SU-DHL-6 (cell line): ENCODE results near the gene GCNT2.

Experiments used
- H2AFZ ChIP-seq: fragments of 200-600 bp; sonication (generic); 2 replicates; pipeline ENCODE4 v1.6.1; 2014; ENCODE audit warnings: low read depth, mild to moderate bottlenecking, moderate library complexity, mixed read lengths, antibody characterized with exemption, low read length; ENCODE audit not compliant: severe bottlenecking
- H3F3A ChIP-seq: fragments of 200-600 bp; shearing (Covaris generic); 2 replicates; pipeline ENCODE4 v1.6.0; 2016; ENCODE audit warnings: antibody characterized with exemption, mild to moderate bottlenecking; ENCODE audit not compliant: insufficient read depth
- H3K27ac ChIP-seq: fragments of 200-600 bp; sonication (generic); 2 replicates; pipeline ENCODE4 v1.5.1; 2016; ENCODE audit warnings: low read depth, mild to moderate bottlenecking, low read length, moderate library complexity, mixed read lengths
- H3K27me3 ChIP-seq: fragments of 200-600 bp; sonication (generic), shearing (Covaris generic); 2 replicates; pipeline ENCODE4 v1.6.0; 2014; ENCODE audit warnings: mild to moderate bottlenecking, low read length
- H3K36me3 ChIP-seq: fragments of 200-600 bp; sonication (generic); 2 replicates; pipeline ENCODE4 v1.6.1; 2014; ENCODE audit warnings: mild to moderate bottlenecking, low read length, mixed read lengths
- H3K4me2 ChIP-seq: fragments of 300-600, 200-600 bp; shearing (Covaris generic), sonication (generic); 2 replicates; pipeline ENCODE4 v1.6.0; 2014; ENCODE audit warnings: low read length, low read depth, mild to moderate bottlenecking; ENCODE audit not compliant: poor library complexity, severe bottlenecking
- H3K4me3 ChIP-seq: fragments of 200-600 bp; sonication (generic); 2 replicates; pipeline ENCODE4 v1.5.1; 2014; ENCODE audit warnings: antibody characterized with exemption, low read length, mild to moderate bottlenecking, mixed read lengths; ENCODE audit not compliant: insufficient read depth, poor library complexity, severe bottlenecking
- H3K79me2 ChIP-seq: fragments of 200-600 bp; sonication (generic); 2 replicates; pipeline ENCODE4 v1.6.1; 2014; ENCODE audit warnings: mild to moderate bottlenecking, low read length, moderate library complexity; ENCODE audit not compliant: insufficient read depth
- H3K9ac ChIP-seq: fragments of 200-600 bp; sonication (generic); 2 replicates; pipeline ENCODE4 v1.7.0; 2014; ENCODE audit warnings: mild to moderate bottlenecking, low read length
- H3K9me2 ChIP-seq: fragments of 200-600 bp; sonication (generic); replicated peaks from 2 replicates; pipeline ENCODE4 v1.6.1; 2014; ENCODE audit warnings: low read length; ENCODE audit not compliant: insufficient read depth
- H3K9me3 ChIP-seq: fragments of 200-600 bp; sonication (generic); 2 replicates; pipeline ENCODE4 v1.6.1; 2014; ENCODE audit warnings: low read length, mixed read lengths; ENCODE audit not compliant: insufficient read depth
- H4K20me1 ChIP-seq: fragments of 200-600 bp; sonication (generic); 2 replicates; pipeline ENCODE4 v1.6.1; 2014; ENCODE audit warnings: low read depth, mild to moderate bottlenecking, antibody characterized with exemption, low read length, moderate library complexity, mixed read lengths
- EZH2phosphoT487 ChIP-seq: fragments of 200-600 bp; sonication (generic), shearing (Covaris generic); conservative IDR thresholded peaks from 2 replicates; pipeline ENCODE4 v1.6.1; 2018; ENCODE audit warnings: mild to moderate bottlenecking, antibody characterized with exemption, low read length, moderate library complexity, mixed read lengths
- TF ChIP-seq, protein P1 (sequence below): fragments of 200-600 bp; sonication (generic); IDR thresholded peaks from one replicate; pipeline ENCODE4 v1.5.1; 2017; ENCODE audit warnings: antibody characterized with exemption, mild to moderate bottlenecking, low read length, moderate library complexity; ENCODE audit not compliant: insufficient read depth, poor library complexity, severe bottlenecking

GCNT2 gene

GRCh38 chr6:10621847-10622246, 100.7 kb downstream of the GCNT2 start:
- Histone ChIP-seq H3F3A (no peaks in the 10 kb centered on the region), H4K20me1 (no peaks in the 10 kb centered on the region), H3K36me3 (peaks cover 3% of the 10 kb centered on the region), H3K27ac (no peak overlapping the region), H3K4me2 (no peak overlapping the region), H3K4me3 (no peak overlapping the region), H3K9ac (no peak overlapping the region), H3K79me2 (no peaks in the 10 kb centered on the region), H3K9me2 (no peaks in the 10 kb centered on the region), H3K27me3 (no peaks in the 10 kb centered on the region), H2AFZ (no peak overlapping the region), H3K9me3 (no peaks in the 10 kb centered on the region)
- TF ChIP-seq, protein P1, sequence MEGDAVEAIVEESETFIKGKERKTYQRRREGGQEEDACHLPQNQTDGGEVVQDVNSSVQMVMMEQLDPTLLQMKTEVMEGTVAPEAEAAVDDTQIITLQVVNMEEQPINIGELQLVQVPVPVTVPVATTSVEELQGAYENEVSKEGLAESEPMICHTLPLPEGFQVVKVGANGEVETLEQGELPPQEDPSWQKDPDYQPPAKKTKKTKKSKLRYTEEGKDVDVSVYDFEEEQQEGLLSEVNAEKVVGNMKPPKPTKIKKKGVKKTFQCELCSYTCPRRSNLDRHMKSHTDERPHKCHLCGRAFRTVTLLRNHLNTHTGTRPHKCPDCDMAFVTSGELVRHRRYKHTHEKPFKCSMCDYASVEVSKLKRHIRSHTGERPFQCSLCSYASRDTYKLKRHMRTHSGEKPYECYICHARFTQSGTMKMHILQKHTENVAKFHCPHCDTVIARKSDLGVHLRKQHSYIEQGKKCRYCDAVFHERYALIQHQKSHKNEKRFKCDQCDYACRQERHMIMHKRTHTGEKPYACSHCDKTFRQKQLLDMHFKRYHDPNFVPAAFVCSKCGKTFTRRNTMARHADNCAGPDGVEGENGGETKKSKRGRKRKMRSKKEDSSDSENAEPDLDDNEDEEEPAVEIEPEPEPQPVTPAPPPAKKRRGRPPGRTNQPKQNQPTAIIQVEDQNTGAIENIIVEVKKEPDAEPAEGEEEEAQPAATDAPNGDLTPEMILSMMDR: peak; percentile 9
- TF ChIP-seq EZH2phosphoT487: no peak

- Histone ChIP-seq H3K36me3 (peaks cover 9% of the 10 kb centered on the region), H3K27me3 (no peaks in the 10 kb centered on the region), H2AFZ (no peak overlapping the region), H3K4me3 (no peak overlapping the region), H3K79me2 (no peaks in the 10 kb centered on the region), H3F3A (no peaks in the 10 kb centered on the region), H4K20me1 (no peaks in the 10 kb centered on the region), H3K9ac (no peak overlapping the region), H3K27ac (no peak overlapping the region), H3K9me2 (no peaks in the 10 kb centered on the region), H3K4me2 (no peak overlapping the region), H3K9me3 (no peaks in the 10 kb centered on the region)
- TF ChIP-seq, protein P1: no peak
- TF ChIP-seq EZH2phosphoT487: no peak
Observed at GRCh38 chr6:10624836-10625235, 103.7 kb downstream of the GCNT2 start.

DNA sequence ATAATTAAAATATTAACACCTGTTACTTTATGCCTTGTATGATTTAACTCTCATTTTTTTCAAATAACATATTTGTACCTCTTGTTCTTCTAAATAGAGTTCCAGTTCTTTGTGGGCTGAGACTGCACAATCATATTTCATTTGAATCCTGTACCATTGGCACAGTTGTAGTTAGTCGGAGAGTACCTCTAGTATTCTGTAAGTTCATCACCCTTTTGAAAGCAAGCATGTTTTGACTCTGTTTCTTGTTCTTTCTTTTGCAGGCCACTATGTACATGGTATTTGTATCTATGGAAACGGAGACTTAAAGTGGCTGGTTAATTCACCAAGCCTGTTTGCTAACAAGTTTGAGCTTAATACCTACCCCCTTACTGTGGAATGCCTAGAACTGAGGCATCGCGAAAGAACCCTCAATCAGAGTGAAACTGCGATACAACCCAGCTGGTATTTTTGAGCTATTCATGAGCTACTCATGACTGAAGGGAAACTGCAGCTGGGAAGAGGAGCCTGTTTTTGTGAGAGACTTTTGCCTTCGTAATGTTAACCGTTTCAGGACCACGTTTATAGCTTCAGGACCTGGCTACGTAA, 105.1 kb downstream of the GCNT2 start:
- Histone ChIP-seq H3K9ac (no peak overlapping the region), H2AFZ (no peak overlapping the region), H3K36me3 (peaks cover 9% of the 10 kb centered on the region), H3K4me3 (no peak overlapping the region), H3K27ac (no peak overlapping the region), H3F3A (no peaks in the 10 kb centered on the region), H3K4me2 (no peak overlapping the region), H3K79me2 (no peaks in the 10 kb centered on the region), H3K9me3 (no peaks in the 10 kb centered on the region), H3K27me3 (no peaks in the 10 kb centered on the region), H3K9me2 (no peaks in the 10 kb centered on the region), H4K20me1 (no peaks in the 10 kb centered on the region)
- TF ChIP-seq EZH2phosphoT487: no peak
- TF ChIP-seq, protein P1: no peak
